HG03108 (cell line): ENCODE data around the gene DBN1.

Experiments
- ATAC-seq: cut with Tn5 transposase; IDR thresholded peaks from one replicate; pipeline ENCODE4 v1.9.1; 2021; ENCODE audit warnings: moderate library complexity; ENCODE audit not compliant: unreplicated experiment

Gene DBN1

DNA sequence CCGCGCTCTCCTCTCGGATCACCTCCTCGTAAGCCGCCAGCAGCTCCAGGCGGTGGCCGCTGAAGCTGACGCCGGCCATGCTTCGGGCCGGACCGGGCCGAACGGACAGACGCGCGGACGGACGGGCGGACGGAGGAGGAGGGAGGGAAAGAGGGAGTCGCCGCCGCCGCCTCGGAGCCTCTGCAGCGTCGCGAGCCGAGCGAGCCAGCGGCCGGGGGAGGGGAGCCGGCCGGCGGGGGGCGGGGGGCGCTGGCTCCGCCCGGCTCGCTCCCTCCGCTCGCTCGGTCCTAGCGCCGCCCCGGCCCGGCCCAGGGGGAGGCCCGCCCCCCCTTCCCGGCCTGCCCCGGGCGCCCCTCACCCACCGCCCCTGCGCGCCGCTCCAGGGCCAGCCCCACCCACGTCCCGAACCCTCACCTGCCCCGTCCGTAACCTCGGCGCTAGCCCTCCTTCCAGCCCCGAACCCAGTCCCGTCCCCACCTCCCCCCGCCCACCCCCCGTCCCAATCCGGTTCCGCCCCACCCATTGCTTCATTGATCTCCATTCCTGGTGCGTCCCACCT, at the start of gene DBN1:
Gene DBN1, minus strand, starts transcription at position 192 of the 559 bp plus-strand sequence. Its CDS starts 113 bp downstream, at position 79.
- ATAC-seq, result no peak

DNA sequence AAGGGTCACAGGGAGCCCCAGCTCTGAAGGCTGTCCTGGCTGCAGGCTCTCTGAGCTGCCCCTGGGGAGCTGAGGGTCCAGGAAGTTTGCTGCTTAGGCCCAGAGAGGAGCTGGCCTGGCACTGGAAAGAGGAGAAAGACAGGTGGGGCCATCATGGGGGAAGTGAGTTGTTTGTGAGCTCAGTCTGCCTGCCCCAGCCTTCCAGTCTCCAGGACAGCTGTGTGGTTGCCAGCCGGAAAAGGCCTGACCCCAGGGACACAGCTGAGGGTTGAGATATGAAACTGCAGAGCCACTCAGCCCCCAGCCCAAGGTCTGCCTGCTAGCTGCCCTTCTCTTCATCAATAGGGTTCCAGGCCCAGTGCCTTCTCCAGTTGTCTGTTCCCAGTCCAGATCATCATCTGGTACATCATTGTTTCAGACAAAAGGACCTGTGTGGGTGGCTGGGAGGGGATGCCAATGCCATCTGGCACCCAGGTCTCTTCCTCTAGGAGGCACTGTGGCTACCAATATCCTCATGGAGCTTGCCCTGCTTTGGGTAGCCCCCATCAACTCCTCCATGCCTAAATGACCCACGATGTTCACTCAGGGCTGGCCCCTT, 47.6 kb upstream of the DBN1 start:
- no peak for ATAC-seq

DNA sequence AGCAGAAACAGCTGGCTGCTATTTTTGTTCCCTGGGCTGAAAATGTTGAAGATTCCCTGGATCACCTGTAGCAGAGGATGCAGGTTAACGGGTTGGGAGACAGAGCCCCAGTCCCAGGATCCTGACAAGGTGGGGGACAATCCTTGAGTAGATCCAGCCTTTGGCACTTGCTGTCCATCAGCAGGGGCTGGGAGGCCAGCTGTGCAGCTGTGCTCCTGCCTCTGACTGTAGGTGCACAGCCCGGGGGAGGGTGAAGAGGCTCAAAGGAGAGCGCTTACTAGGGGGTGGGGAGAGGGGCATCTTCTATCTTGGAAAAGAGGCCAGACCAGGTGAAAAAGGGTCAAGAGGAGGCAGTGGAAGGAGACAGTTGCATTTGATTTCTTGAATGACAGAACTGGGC, 46.8 kb upstream of the DBN1 start:
- no peak for ATAC-seq

DNA sequence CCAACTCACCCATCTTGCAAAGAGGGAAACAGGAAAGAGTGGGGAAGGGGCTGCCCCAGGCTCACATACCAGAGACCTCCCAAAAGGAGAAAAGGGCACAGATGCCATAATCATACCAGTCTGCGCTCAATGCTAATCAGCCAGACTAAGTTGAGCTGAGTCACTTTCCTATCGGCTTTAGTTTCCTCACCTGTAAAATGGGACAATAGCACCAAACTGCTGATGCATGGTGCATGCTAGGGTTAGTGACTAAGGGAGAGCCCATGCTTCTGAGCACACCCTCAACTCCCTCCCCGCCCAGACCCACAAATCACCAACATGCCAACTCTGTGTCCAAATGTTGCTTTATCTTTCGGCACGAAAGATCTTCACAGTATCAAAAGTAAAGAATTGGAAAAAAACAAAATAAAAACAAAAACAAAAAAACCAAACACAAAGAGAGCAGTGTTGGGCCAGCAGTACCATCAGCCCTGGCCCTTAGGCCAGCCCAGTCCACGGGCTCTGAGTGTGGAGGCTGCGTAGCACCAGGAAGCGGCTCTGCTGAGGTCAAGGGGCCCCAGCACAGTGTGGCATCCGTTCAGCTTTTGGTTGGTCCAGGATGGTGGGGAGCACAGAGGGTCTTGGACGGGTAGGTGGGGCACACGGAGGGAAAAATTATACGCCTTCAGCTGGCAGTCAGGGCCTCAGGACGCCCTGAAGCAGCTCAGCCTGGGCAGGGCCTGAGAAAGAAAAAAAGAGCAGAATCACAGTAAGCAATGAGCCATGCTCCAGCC, 46.2 kb upstream of the DBN1 start:
- no peak for ATAC-seq

DNA sequence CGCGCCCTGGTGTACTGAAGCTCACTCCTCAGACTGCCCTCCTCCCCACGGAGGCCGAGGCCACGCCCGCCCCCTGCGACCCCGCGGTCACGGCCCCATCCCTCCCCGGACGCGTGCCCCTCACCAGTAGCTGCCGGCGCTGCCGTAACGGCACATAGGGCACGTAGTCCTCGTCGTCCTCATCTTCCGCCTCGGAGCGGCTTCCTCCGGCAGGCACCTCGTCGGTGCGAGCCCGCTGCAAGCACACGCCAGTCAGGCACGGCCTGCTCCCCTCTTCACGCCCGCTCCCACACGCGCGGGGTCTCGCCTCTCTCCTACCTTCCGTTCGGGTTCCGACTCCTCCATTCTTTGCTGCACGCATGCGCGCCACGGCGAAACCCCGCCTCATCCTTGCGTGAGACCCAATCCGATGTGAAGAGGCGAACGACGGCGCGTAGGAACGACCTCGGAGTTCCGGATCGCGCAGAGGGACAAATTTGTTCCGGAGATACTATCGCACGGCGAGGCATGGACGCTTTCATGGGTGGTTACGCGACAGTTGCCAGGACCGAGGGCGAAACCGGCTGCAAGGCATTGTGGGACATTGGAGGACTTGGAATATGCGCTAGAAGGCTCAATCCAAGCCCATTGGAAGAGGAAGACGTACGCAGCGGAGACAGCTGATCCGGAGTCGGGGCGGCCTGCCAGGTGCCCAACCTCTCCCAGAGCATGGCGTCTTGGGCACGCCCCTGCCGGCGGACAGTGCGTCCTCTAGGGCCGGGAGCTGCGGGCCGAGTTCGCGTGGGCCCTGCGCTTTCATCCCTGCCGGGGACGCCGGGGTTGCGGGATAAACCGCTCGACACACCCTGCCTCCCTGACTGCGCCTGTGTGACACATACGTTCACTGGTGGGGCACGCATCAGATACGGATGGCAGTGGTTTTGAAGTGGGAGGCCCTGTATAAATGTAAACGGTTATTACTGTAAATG, 43.5 kb upstream of the DBN1 start, which contains the start of gene DDX41:
Gene DDX41, minus strand, starts transcription at position 361 of the 968 bp plus-strand sequence. Its CDS starts 16 bp downstream, at position 345.
- ATAC-seq, result peak; percentile 69

DNA sequence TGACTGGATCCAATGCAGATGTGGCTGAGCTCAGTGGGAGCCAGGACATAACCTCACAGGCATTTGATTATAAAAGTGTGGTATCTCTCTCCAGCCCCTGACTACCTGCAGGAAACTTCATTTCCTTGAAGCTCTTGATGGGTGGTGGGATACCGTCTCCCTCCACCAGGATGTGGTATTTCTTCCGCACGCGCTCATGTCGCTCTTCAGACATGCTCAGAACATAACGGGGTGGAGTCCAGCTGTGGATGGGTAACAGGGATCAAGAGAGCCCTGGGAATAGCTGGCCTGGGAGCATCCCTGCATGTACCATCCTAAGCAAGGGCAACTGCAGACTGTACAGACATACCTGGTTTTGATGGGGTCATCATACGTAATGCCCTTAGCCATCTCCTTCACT, 42.1 kb upstream of the DBN1 start:
- no peak for ATAC-seq

DNA sequence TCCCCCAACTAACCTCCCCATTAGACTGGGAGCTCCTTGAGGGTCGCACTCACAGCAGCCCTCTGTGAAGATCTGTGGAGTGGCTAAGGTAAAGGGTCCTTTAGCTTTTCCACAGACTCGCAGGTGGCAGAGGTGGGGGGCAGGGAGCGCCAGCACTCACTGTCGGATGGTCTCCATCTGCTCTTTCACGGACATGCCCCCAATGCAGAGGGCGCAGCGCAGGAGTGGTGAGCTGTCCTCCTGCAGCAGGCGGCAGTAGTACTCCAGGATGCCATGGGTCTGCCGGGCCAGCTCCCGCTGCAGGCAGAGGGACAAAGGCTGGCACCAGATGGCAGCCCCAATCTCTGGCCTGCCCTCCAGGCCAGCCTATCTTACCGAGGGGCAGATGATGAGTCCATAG, 41.1 kb upstream of the DBN1 start:
- no peak for ATAC-seq

DNA sequence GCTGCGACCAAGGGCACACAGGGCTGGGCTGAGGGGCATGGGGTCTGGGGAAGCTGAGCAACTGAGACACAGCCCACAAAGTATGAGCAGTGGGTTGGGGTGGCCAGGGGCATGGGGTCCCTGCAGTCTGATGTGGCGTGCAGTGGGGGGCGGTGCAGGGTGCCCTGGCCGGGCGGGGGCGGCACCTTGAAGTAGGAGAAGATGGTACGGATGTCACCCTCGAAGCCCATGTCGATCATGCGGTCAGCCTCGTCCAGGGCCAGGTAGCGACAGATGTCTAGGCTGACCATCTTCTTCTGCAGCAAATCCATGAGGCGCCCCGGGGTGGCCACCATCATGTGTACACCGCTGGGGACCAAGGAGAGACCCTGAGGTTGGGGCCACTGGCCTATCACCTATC, 40.1 kb upstream of the DBN1 start:
- no peak for ATAC-seq

DNA sequence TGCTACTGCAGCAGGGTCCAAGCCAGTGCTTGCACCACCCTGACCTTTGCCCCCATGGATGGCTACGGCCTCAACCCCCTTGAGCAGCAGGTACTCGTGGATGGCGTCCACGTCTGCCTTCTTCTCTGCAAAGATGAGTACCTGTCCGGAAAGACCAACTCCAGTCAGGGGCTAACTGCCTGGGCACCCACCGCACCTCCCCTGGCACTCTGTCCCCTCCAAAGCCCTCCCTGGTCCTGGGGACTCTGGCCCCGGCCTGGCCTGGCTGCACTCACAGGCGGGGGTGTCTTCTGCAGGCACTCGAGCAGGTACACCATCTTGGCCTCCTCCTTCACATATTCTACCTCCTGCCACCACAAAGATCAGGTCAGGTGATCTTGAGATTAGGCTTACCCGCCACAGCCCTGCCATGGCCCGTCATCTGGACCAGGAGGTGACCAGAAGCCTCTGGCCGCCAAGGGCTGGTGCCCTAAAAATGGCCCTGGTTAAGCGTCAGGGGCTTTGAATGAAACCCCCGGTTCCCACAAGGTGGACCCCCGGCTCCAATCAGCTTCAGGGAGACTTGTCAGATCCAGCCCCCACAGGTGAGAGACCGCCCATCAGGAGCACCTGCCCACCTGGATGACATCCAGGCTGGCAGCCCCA, 39.4 kb upstream of the DBN1 start:
- ATAC-seq, result no peak

DNA sequence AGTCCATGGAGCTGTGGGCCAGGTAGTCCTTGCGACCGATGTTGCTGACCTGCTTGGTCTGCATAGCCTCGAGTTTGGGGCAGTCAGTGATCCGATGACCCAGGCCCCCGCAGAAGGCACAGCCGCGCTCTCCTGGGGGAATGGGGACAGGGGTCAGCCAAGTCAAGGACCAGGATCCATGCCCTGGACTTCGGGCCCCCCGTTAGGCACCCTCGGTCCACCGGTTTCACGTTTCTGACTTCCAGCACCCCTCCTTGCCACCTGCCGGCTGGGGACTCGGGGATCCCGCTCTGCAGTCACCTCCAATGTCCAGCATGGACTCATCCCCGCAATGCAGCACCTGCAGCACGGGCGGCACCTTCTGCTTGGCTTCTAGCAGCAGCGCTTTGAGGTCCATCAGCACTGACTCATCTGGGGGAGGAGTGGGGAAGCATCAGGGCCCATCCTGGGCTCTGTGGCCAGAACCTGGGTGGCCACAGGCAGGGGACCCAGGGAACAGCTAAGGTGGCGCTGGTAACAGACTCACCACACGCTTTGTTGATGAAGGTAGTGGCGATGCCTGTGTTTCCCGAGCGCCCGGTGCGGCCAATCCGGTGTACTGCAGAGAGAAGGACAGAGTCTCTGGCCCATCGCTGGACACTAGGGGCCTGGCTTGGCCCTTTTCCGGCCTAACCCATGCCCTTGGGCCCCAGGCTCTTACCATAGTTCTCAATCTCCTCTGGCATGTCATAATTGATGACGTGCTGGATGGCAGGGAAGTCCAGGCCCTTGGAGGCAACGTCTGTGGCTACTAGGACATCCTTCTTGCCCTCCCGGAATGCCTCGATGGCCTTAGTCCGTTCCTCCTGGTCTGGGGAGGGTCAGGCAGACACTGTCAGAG, 38.6 kb upstream of the DBN1 start:
- ATAC-seq, result no peak

DNA sequence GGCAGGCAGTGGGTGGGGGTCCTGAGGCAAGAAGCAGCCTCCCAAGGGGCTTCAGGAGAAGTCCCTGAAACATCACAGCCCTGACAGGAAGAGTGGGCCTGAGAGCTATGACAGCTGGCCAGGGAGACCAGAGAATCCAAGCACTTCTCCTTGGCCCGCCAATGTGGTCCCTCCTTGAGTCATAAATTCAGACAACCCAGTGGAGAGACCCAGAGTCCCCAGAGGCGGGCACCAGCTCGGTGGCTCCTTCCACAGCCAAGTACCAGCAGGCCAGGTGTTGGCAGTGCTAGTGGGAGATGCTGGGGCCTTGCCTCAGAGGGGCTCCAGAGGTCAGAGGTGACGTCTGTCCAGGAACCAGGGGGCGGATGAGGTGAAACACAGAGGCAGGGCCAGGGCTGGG, 37.7 kb upstream of the DBN1 start:
- ATAC-seq, result no peak

DNA sequence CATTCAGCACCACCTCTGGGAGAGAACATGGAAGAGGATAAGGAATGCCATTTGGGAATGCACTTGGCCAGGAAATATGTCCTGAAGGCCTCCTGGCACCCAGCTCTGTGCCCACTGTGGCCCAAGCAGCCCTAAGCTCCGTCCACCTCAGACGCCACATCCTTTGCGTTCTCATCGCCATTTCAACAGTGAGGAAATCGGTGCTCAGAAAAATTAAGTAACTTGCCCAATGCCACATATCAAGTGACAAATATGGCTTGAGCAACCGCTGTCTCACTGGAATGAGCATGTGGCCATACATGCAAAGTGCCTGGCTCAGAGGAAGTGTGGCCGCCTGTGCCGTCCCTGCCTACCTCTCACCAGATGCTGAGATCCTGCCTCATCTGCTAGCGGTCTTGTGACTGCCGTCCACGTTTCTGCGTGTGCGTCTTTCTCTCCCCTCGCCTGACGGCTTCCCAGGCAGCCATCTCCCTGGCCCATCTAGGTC, 37.2 kb upstream of the DBN1 start:
- ATAC-seq, result peak; percentile 24

DNA sequence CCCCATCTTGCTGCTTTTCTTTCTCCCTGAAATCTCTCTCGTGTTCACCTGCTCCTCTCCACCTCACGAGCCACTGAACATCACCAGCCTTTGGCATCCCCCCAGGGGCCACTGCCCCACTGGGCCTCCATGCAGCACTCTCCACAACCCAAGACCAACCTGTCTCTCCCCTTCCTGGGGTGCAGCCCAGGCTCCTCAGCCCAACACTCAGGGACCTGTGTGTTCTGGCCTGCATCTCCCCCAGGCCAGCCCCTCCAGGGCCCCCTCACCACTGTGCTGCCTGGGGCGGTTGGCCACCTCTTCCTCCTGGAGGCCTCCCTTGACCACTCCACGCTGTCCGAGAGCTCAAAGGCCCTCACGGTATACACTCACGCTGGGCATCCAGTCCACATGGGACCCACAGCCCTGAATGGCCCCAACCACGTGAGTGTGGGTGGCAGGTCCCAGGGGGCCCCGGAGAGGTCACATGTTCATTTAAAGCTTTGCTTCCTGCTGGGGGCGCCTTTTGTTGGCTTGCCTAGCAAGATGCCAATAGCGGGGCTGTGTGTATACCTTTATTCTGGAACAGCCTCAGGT, 36.6 kb upstream of the DBN1 start:
- peak; percentile 29 for ATAC-seq

DNA sequence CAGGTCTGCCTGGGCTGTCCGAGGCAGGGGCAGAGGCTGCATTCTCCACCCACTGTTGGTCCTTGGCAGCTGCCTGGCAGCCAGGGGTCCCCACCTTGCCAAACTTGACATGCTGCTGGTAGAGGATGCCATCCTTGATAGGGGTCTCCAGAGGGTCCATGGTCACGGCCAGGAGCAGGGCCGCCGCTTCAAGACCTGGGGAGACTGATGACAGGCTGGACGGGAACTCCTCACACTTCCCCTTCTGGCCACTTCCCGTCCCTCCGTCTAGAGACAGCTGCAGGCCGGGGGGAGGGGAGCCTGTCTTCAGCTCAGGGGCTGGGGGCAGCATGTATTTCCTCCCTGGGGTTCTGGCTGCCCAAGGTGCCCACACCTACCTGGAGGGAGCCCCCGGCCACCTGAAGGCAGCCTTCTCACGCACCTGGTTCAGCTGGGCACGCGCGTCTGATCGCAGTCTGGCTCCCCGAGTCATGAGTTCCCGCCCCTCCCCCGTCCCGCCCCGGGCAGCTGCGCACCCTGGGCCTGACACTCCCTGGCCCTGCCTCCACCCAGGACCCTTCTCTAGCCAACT, 36.0 kb upstream of the DBN1 start, which contains the start of gene DOK3:
Gene DOK3, minus strand, starts transcription at position 446 of the 571 bp plus-strand sequence. Its CDS starts 286 bp downstream, at position 160.
- ATAC-seq, result peak; percentile 30

DNA sequence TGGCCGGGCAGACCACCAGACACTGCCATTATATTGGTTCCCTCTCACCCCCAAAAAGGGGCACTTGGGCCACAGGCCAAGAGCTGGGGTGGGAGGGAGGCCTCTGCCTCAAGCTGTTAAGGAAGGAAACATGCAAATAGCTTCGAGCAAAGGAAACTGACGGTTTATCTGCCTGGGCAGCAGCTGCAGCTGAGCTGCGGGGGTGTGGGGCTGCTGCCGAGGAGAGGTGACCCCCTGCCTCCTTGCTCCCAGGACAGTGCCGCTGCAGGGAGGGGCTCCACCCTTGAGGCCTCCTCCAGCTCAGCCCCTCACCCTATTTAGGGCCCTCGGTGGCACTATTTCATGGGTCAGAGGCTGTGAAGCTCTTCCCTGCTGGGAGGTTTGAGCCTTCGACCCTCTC, 35.4 kb upstream of the DBN1 start:
- ATAC-seq, result peak; percentile 33

DNA sequence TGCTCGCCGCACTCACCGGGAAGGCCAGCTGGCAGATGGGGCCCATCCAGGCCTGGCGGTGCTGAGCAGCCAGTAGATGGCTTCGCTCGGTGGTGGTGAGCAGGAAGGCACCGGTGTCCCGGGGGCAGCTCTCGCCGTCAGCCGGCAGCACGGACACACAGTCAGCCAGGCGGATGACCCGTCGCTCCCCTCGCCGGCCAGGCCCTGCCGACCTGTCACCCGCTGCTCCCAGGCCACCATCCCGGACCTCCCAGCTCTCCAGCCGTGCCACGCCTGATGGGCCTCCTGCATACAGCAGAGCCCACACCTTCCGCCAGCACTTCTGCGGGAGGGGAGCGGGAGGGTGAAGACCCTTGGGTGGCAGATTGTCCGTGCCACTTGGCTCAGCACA, 34.8 kb upstream of the DBN1 start:
- ATAC-seq, result no peak

DNA sequence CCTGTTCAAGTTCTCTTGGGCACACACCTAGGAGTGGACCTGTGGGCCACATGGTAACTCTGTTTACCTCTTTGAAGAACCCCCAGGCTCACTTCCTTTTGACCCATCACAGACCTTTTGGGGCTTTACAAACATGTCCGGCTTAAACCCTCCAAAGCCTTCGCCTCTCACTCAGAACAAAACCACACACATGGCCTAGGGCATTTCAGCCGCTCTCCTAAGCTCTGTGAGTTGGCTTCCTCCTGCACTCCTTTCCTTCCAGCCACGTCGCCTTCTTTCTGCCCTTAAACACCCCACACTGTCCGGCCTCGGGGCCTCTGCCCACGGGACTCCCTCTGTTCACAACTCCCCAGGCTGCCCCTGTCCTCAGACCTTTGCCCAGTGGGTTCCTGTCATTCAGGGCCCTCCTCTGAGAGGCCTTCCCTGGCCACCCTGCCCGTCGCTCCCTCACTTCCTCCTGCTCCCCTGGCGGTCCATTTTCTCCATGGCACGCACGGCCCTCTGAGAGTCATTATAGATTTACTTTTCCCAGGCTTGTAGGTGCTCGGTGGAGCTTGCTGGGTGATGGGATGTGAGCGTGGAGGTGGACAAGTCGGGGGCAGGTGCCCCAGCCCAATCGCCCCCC, 34.3 kb upstream of the DBN1 start:
- ATAC-seq, result no peak

DNA sequence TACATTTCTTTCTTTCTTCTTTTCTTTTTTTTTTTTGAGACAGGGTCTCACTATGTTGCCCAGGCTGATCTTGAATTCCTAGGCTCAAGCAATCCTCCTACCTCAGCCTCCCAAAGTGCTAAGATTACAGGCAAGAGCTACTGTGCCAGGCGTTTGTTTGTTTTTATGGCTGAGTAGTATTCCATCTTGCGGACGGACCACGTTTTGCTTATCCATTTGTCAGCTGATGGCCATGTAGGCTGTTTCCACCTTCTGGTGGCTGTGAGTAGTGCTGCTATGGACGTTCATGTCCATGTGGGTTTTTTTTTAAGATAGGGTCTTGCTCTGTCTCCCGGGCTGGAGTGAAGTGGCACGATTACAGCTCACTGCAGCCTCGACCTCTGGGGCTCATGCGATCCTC, 33.7 kb upstream of the DBN1 start:
- no peak for ATAC-seq
